HG03354 (cell line): ENCODE data around the gene SCRG1.

Source experiments
- ATAC-seq: cut with Tn5 transposase; IDR thresholded peaks from one replicate; pipeline ENCODE4 v1.9.1; 2021; ENCODE audit warnings: mild to moderate bottlenecking; ENCODE audit not compliant: unreplicated experiment, poor library complexity, severe bottlenecking

The SCRG1 gene

GRCh38 chr4:173367946-173368345 lies 31.0 kb downstream of the SCRG1 start:
- ATAC-seq: no peak

GRCh38 chr4:173367285-173367684 lies 31.6 kb downstream of the SCRG1 start:
- peak; percentile 12 for ATAC-seq

- no peak for ATAC-seq
Measured at GRCh38 chr4:173365359-173365996, 33.4 kb downstream of the SCRG1 start.

- no peak for ATAC-seq
Measured at GRCh38 chr4:173362666-173363065, 36.2 kb downstream of the SCRG1 start.

- ATAC-seq: no peak
Measured at GRCh38 chr4:173360587-173361221, 38.2 kb downstream of the SCRG1 start.

- no peak for ATAC-seq
Measured at GRCh38 chr4:173357939-173358338, 41.0 kb downstream of the SCRG1 start.

- ATAC-seq: no peak
Measured at GRCh38 chr4:173347467-173347866, 51.4 kb downstream of the SCRG1 start.

GRCh38 chr4:173346074-173346473 lies 52.8 kb downstream of the SCRG1 start:
- ATAC-seq: no peak

GRCh38 chr4:173345648-173346047 lies 53.3 kb downstream of the SCRG1 start:
- ATAC-seq: no peak

GRCh38 chr4:173343832-173344397 lies 55.0 kb downstream of the SCRG1 start:
- no peak for ATAC-seq

GRCh38 chr4:173337463-173337862 lies 61.5 kb downstream of the SCRG1 start:
- ATAC-seq: no peak

- peak; percentile 26 for ATAC-seq
Measured at GRCh38 chr4:173334891-173335752, 63.8 kb downstream of the SCRG1 start.
